ENCODE measurements around the gene EDNRA. TPM values are rescaled to one million over a fixed set of nuclear protein-coding genes. Genes with fewer than 3 reads are reported as not detected.

EDNRA gene
- total RNA-seq, 1 experiment from 2014 or later: 2.5 TPM

DNA sequence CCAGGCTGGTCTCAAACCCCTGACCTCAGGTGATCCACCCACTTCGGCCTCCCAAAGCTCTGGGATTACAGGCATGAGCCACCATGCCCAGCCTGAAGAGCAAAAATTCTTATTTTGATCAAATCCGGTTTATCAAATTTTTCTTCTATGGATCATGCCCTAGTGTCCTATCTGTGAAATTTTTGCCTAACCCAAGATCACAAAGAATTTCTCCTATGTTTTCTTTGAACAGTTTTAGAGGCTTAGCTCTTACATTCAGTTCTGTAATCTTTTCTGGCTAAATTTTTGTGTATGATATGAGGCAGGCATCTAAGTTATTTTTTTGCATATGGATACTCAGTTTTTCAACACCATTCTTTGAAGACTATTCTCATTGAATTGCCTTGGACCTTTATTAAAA is 27.4 kb downstream of the EDNRA start:
- no peak for TF ChIP-seq ZNF416 (CRISPR knock-in tag; IDR thresholded peaks at IDR 0.05)
- no peak for TF ChIP-seq TEAD1 (CRISPR knock-in tag; IDR thresholded peaks at IDR 0.05)
- no peak for TF ChIP-seq ERG (CRISPR knock-in tag; IDR thresholded peaks at IDR 0.05)
- no peak for TF ChIP-seq ZNF121 (CRISPR knock-in tag; IDR thresholded peaks at IDR 0.05)
- no peak for TF ChIP-seq IRF2 (CRISPR knock-in tag; IDR thresholded peaks at IDR 0.05; ENCODE audit: borderline replicate concordance, low read depth)
- no peak for TF ChIP-seq KAT7 (CRISPR knock-in tag; IDR thresholded peaks at IDR 0.05; ENCODE audit: borderline replicate concordance)
- no peak for TF ChIP-seq USF1 (CRISPR knock-in tag; IDR thresholded peaks at IDR 0.05)
- DNase-seq (ENCODE audit: low spot score): no peak
- Mint-ChIP-seq H3K27ac (no peak overlapping the region), H3K4me3 (no peak overlapping the region), H3K9me3 (no peaks in the 10 kb centered on the region), H3K4me1 (peaks cover 5% of the 10 kb centered on the region; the same call in 1 of the 2 replicates), H3K27me3 (ENCODE audit: low read depth) (no peaks in the 10 kb centered on the region), H3K36me3 (no peaks in the 10 kb centered on the region)
- ChIA-PET CTCF (interaction anchor here (1.0 kb wide), 1 partner anchor 359 kb away, joined by 3 read pairs; no protein-coding TSS in a partner anchor), POLR2A (no interaction called here)
- ATAC-seq: no peak

DNA sequence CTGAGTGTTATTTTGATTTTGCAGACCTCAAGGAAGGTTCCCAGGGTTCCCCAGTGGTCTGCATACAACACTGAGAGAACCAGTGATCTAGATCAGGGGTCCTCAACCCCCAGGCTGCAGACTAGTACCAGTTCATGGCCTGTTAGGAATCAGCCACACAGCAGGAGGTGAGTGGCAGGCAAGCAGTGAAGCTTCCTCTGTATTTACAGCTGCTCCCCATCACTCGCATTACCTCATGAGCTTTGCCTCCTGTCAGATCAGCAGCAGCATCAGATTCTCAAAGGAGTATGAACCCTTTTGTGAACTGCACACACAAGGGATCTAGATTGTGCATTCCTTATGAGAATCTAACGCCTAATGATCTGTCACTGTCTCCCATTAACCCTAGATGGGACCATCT is 28.5 kb downstream of the EDNRA start:
- Mint-ChIP-seq H3K27ac (no peak overlapping the region), H3K4me1 (peaks cover 5% of the 10 kb centered on the region; the same call in 1 of the 2 replicates), H3K4me3 (no peak overlapping the region), H3K36me3 (no peaks in the 10 kb centered on the region), H3K27me3 (ENCODE audit: low read depth) (no peaks in the 10 kb centered on the region), H3K9me3 (no peaks in the 10 kb centered on the region)
- no peak for ATAC-seq
- ChIA-PET POLR2A (no interaction called here), CTCF (interaction anchor here (1.0 to 2.7 kb wide), 4 partner anchors 10 to 358 kb away, joined by 3 to 13 read pairs (median 3); no protein-coding TSS in a partner anchor)
- DNase-seq (ENCODE audit: low spot score): peak; percentile 22
- TF ChIP-seq ZNF416 (CRISPR knock-in tag; IDR thresholded peaks at IDR 0.05) (no peak), EMX1 (CRISPR knock-in tag; IDR thresholded peaks at IDR 0.05) (no peak), SMAD4 (CRISPR knock-in tag; IDR thresholded peaks at IDR 0.05) (no peak), NFE2L1 (CRISPR knock-in tag; IDR thresholded peaks at IDR 0.05) (no peak), HMGA2 (CRISPR knock-in tag; IDR thresholded peaks at IDR 0.05) (no peak), JUN (CRISPR knock-in tag; IDR thresholded peaks at IDR 0.05) (no peak), ZNF138 (CRISPR knock-in tag; conservative IDR thresholded peaks at IDR 0.05) (no peak), ZNF317 (CRISPR knock-in tag; IDR thresholded peaks at IDR 0.05; ENCODE audit: borderline replicate concordance, low read depth) (no peak)
- TF ChIP-seq, protein P1, sequence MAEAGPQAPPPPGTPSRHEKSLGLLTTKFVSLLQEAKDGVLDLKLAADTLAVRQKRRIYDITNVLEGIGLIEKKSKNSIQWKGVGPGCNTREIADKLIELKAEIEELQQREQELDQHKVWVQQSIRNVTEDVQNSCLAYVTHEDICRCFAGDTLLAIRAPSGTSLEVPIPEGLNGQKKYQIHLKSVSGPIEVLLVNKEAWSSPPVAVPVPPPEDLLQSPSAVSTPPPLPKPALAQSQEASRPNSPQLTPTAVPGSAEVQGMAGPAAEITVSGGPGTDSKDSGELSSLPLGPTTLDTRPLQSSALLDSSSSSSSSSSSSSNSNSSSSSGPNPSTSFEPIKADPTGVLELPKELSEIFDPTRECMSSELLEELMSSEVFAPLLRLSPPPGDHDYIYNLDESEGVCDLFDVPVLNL (CRISPR knock-in tag; IDR thresholded peaks at IDR 0.05; ENCODE audit: borderline replicate concordance, low read depth): no peak
- TF ChIP-seq, protein P2, sequence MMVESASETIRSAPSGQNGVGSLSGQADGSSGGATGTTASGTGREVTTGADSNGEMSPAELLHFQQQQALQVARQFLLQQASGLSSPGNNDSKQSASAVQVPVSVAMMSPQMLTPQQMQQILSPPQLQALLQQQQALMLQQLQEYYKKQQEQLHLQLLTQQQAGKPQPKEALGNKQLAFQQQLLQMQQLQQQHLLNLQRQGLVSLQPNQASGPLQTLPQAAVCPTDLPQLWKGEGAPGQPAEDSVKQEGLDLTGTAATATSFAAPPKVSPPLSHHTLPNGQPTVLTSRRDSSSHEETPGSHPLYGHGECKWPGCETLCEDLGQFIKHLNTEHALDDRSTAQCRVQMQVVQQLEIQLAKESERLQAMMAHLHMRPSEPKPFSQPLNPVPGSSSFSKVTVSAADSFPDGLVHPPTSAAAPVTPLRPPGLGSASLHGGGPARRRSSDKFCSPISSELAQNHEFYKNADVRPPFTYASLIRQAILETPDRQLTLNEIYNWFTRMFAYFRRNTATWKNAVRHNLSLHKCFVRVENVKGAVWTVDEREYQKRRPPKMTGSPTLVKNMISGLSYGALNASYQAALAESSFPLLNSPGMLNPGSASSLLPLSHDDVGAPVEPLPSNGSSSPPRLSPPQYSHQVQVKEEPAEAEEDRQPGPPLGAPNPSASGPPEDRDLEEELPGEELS (CRISPR knock-in tag; IDR thresholded peaks at IDR 0.05): no peak

- no peaks in the 10 kb centered on the region for H3K9me3 Mint-ChIP-seq
- no peaks in the 10 kb centered on the region for H3K36me3 Mint-ChIP-seq
- ATAC-seq (no peak), DNase-seq (ENCODE audit: low spot score) (no peak)
- ChIA-PET CTCF (interaction anchor here (2.7 kb wide), 1 partner anchor 8 kb away, joined by 13 read pairs; no protein-coding TSS in a partner anchor), POLR2A (no interaction called here)
- H3K27me3 Mint-ChIP-seq (ENCODE audit: low read depth): no peaks in the 10 kb centered on the region
- H3K27ac Mint-ChIP-seq: no peak overlapping the region
- no peak overlapping the region for H3K4me3 Mint-ChIP-seq
- H3K4me1 Mint-ChIP-seq: peaks cover 5% of the 10 kb centered on the region; the same call in 1 of the 2 replicates
- TF ChIP-seq KAT7 (CRISPR knock-in tag; IDR thresholded peaks at IDR 0.05; ENCODE audit: borderline replicate concordance) (no peak), SOX15 (CRISPR knock-in tag; IDR thresholded peaks at IDR 0.05) (no peak), ATF1 (CRISPR knock-in tag; IDR thresholded peaks at IDR 0.05) (no peak), HMGA2 (CRISPR knock-in tag; IDR thresholded peaks at IDR 0.05) (no peak), MYBL2 (CRISPR knock-in tag; IDR thresholded peaks at IDR 0.05) (no peak), ZNF416 (CRISPR knock-in tag; IDR thresholded peaks at IDR 0.05) (no peak), MLX (CRISPR knock-in tag; IDR thresholded peaks at IDR 0.05) (no peak), ZNF138 (CRISPR knock-in tag; conservative IDR thresholded peaks at IDR 0.05) (no peak), ZNF219 (CRISPR knock-in tag; IDR thresholded peaks at IDR 0.05; ENCODE audit: borderline replicate concordance) (no peak), FOXJ3 (CRISPR knock-in tag; IDR thresholded peaks at IDR 0.05; ENCODE audit: borderline replicate concordance) (no peak)
- TF ChIP-seq, protein P3, sequence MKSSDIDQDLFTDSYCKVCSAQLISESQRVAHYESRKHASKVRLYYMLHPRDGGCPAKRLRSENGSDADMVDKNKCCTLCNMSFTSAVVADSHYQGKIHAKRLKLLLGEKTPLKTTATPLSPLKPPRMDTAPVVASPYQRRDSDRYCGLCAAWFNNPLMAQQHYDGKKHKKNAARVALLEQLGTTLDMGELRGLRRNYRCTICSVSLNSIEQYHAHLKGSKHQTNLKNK (CRISPR knock-in tag; IDR thresholded peaks at IDR 0.05): no peak
- TF ChIP-seq, protein P4, sequence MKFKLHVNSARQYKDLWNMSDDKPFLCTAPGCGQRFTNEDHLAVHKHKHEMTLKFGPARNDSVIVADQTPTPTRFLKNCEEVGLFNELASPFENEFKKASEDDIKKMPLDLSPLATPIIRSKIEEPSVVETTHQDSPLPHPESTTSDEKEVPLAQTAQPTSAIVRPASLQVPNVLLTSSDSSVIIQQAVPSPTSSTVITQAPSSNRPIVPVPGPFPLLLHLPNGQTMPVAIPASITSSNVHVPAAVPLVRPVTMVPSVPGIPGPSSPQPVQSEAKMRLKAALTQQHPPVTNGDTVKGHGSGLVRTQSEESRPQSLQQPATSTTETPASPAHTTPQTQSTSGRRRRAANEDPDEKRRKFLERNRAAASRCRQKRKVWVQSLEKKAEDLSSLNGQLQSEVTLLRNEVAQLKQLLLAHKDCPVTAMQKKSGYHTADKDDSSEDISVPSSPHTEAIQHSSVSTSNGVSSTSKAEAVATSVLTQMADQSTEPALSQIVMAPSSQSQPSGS (CRISPR knock-in tag; IDR thresholded peaks at IDR 0.05; ENCODE audit: borderline replicate concordance, low read depth): no peak
Measured at GRCh38 chr4:147510962-147511668, 30.2 kb downstream of the EDNRA start.

Data from WTC11 (cell line).